GM21381 (cell line): ENCODE results near the gene SHC2.
"Not testable (repeated sequence)": the region's sequence is repeated elsewhere in the genome, so short reads cannot be mapped to it uniquely, and the experiment has no call there.

ENCODE experiments used
- ATAC-seq: cut with Tn5 transposase; IDR thresholded peaks from one replicate; pipeline ENCODE4 v1.9.1; 2021; ENCODE audit warnings: mild to moderate bottlenecking, moderate library complexity; ENCODE audit not compliant: unreplicated experiment

Gene SHC2

DNA sequence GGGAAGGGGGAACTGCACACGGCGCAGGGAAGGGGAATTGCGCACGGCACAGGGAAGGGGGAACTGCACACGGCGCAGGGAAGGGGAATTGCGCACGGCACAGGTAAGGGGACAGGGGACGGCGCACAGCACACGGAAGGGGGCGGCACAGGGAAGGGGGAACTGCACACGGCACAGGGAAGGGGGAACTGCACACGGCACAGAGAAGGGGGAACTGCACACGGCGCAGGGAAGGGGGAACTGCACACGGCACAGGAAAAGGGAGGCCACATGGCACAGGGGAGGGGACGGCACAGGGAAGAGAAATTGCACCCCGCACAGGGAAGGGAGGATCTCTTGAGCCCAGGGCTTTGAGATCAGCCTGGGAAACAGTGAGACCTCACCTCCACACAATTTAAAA is 33.2 kb downstream of the SHC2 start:
- ATAC-seq = not testable (repeated sequence)

GRCh38 chr19:426725-427445 is 33.9 kb downstream of the SHC2 start:
- ATAC-seq = no peak

DNA sequence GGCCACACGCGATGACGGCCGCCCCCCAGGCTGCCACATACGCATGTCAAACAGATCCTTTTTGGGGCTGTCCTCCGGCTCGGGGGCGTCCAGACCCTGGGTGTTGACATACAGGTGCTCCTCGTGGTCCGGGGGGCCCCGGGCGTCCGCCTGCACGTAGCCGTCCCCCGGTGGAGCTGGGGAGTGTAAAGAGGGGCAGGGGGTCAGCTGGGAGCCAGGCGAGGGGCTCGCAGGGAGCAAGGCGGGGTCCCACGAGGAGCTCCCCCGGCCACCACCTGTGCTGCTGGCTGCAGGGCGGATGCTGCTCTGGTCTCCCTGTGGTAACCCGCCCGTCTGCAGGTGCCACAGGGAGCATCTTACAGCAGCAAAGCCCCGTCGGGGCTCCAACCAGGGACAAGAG is 35.8 kb downstream of the SHC2 start:
- no peak for ATAC-seq

GRCh38 chr19:424546-424945 is 36.3 kb downstream of the SHC2 start:
- ATAC-seq = no peak

GRCh38 chr19:423691-424466 is 37.0 kb downstream of the SHC2 start:
- no peak for ATAC-seq

- not testable (repeated sequence) for ATAC-seq
Observed at GRCh38 chr19:422917-423226, 38.0 kb downstream of the SHC2 start.

DNA sequence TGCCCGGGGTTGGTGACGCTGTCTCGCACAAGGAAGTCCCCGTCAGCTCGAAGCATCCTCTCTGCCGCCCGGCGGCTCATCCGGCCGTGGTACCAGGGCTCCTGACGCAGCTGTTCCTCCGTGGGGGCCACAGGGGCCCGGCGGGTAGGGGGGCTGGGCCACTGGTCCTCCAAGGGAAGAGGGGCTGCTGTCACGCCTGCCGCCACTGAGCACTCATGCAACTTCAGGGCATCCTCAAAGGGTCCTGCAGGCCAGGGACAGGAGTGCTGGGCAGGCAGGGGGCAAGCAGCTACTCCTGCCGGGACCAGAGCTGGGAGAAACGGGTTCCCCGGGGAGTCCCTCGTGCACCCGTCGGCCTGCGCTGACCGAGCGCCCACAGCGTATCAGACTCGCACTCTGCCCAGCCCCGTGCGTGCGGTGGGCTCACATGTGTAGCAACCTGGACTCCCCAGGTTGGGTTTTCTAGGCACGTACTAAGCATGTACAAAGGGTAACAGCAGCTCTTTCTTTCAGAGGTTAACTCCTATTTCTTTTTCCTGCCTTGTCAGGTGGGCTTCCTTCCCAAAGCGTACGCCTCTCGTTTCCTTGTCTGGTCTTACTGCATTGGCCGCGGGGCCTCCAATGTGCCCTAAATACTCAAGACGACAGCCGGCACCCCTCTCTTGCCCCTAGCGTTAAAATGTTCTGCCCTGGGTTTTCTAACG is 38.5 kb downstream of the SHC2 start:
- no peak for ATAC-seq

DNA sequence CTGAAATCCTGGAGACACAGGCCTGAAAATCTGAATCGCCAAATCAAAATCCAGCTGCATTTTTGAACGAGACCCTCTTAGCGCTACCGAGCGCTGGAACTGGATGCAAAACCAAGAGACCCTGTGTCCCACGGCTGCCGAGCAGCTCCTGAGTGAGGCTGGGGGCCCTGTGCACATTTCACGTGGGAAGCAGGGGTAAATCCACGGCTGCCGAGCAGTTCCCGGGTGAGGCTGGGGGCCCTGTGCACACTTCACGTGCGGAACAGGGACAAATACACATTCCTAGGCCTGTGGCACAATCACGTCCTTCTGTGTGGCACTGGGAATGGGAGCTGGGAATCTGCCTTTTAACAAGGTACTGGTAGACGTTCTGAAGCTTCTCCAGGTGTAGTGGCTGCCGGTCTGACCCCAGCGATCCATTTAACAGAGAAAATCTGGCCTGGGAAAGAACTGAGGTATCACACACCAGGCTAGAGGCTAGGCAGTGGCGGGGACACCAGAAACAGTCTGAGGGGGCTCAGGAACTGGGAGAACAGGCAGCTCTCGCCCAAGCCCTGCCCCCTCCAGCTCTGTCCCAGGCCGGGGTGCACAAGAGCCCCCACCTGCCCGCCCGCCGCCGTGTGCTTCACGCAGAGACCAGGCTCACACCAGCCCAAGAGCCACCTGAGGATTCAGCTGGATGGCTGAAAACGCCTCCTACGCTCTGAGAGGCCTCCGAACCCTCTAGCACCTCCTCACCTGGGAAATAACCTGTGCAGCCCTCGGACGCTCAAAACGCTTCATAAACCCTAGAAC is 40.9 kb downstream of the SHC2 start:
- no peak for ATAC-seq

DNA sequence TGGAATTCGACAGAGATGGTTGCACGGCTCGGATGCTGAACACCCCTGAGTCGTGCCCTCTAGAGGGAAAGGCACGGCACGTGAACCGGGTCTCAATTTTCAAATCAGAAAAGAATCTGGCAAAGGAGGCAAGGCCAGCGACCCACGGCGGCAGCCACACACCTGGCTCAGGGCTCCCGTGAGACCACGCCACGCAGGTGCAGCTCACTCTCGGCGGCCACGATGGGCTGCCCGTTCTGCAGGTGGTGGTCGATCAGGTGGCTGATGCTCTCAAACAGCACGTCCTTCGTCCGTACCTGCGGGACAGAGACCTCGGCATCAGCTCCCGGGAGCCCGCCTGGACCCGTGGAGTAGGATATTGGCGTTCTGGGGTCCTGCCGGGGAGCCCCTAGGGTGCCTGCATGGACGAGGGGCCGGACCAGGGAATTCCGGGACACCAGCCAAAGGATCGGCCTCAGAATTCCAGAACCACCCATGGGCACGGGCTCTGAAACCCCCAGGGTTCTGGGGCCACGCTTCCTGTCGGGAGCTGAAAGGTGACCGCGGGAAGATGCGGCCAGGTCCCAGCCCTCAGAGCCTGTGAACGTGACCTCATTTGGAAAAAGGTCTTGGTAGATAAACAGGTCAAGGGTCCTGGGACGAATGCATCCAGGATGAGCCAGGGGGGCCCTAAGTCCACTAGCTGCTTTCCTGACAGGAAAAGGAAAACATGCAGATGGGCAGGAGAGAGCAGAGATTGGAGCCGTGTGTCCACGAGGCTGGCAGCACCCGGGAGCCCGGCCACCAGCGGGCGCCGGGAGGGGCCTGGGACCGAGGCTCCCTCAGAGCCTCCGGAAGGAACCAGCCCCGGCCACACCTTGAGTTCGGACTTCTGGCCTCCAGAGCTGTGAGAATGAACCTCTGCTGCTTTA is 41.8 kb downstream of the SHC2 start:
- ATAC-seq = no peak

DNA sequence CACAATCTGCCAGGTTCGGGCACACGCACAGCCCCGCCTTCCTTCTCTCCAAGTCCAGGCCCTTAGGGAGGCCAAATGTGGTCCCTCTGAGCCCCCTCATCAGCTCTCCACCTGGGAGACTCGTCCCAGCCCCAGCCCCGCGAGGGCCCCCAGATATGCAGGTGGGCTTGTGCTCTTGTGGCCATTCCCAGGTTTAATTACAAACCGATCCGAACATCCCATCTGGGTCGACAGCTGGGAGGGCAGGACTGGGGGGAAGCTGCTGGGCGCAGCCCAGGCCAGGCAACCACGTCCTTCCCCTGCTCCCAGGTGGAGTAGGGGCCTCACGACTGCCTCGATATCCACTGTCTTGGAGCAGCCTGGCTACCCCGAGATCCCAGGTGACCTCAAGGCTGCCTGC is 44.4 kb downstream of the SHC2 start:
- ATAC-seq = no peak

- no peak for ATAC-seq
Observed at GRCh38 chr19:415292-415691, 45.5 kb downstream of the SHC2 start.

DNA sequence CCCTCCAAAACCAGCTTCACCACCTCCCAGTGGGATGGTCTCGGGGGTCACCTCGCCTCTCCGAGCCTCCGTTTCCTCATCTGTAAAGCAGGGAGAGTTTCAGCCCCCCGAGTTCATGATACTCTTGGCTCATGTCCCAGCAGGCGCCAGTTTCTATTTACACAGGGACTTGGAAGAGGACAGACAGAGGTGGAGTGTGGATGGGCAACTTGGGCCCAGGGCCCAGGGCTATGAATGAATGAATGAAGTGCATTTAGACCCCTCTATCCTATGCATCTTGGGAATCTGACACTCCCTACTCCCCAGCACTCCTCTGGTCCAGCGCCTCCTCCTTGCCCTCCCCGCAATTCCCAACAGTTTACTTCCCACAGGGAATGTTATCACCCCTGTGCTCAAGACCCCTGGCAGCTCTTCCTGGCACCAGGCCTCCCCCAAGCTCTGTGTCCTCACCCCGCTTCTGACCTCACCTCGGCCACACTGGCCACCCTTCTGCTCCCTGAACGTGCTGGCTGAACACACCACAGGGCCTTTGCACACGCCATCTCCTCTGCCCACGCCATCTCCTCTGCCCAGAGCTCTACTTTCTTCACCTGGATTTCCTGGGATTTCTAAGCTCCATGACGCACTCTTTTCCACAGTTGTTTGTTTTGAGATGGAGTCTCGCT is 46.9 kb downstream of the SHC2 start:
- ATAC-seq = no peak

- no peak for ATAC-seq
Observed at GRCh38 chr19:412356-413355, 48.2 kb downstream of the SHC2 start.

DNA sequence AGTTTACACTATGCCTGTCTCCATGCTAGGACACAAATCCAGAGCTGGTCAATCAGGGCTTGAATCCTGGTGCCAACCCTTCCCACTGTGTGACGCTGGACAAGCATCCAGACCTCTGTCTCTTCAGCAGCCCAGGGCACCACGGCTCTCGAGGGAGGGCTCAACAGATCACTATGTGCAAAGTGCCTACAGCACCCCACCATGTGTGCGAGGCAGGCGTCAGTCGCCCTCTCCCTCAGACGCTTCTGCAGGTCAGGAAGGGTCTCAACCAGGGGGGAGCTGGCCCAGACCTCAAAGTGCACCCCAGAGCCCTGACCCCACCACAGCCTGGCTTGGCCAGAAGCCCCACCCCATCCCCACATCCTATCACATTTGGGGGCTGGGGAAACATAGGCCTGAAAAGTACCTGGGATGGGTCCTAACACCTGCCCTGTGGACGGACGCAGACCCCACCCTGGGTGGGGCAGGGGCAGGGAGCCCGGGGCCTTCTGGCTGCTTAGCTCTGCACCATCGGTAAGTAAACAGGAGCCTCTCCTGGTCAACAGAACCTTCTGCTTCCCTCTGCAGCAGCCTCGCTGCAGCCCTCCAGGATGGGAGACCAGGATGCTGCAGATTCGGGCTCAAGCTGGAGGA is 49.0 kb downstream of the SHC2 start:
- no peak for ATAC-seq

DNA sequence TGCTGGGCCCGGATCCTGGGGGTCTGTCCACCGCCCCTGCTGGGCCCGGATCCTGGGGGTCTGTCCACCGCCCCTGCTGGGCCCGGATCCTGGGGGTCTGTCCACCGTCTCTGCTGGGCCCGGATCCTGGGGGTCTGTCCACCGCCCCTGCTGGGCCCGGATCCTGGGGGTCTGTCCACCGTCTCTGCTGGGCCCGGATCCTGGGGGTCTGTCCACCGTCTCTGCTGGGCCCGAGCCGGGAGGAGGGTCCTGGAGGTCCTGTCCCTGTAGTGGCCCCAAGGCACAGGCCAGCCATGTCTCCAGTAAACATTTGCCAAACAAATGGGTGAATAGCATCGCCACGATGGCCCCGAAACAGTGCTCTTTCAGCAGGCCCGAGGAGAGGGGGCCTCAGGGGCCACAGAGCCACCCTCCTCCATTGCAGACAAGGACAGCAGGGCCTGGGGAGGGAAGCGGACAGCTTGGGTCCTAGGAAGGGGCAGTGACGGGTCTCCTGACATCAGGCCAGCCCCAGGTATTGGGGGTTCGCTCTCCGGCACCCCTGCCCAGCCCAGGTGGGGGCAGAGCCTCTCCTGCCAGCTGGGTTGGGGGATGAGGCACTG is 49.6 kb downstream of the SHC2 start:
- ATAC-seq = not testable (repeated sequence)

- ATAC-seq = no peak
Observed at GRCh38 chr19:410243-410781, 50.5 kb downstream of the SHC2 start.

- no peak for ATAC-seq
Observed at GRCh38 chr19:409516-410242, 51.2 kb downstream of the SHC2 start.
